AG10803 (cell line): ENCODE results near the gene ACBD6.

Experiments used
- DNase-seq: peaks from one replicate; pipeline ENCODE4 v3.0.0; 2010; ENCODE audit warnings: low read depth
- H3K4me3 ChIP-seq: 2 replicates; pipeline ENCODE4 v1.5.1; 2011; ENCODE audit warnings: mild to moderate bottlenecking, low read length, control low read depth
- CTCF ChIP-seq: conservative IDR thresholded peaks from 2 replicates; pipeline ENCODE4 v1.5.1; 2011; ENCODE audit warnings: mild to moderate bottlenecking, low read length, control low read depth, inconsistent platforms

ACBD6 gene

GRCh38 chr1:180261030-180261429 is 241.3 kb downstream of the ACBD6 start:
- H3K4me3 ChIP-seq: no peak overlapping the region
- no peak for TF ChIP-seq CTCF
- no peak for DNase-seq

GRCh38 chr1:180260541-180260940 is 241.8 kb downstream of the ACBD6 start:
- no peak for TF ChIP-seq CTCF
- H3K4me3 ChIP-seq: no peak overlapping the region
- no peak for DNase-seq

GRCh38 chr1:180259431-180260338 is 242.7 kb downstream of the ACBD6 start:
- TF ChIP-seq CTCF: no peak
- DNase-seq: no peak
- H3K4me3 ChIP-seq: no peak overlapping the region

GRCh38 chr1:180258935-180259334 is 243.4 kb downstream of the ACBD6 start:
- TF ChIP-seq CTCF: no peak
- no peak overlapping the region for H3K4me3 ChIP-seq
- DNase-seq: no peak

DNA sequence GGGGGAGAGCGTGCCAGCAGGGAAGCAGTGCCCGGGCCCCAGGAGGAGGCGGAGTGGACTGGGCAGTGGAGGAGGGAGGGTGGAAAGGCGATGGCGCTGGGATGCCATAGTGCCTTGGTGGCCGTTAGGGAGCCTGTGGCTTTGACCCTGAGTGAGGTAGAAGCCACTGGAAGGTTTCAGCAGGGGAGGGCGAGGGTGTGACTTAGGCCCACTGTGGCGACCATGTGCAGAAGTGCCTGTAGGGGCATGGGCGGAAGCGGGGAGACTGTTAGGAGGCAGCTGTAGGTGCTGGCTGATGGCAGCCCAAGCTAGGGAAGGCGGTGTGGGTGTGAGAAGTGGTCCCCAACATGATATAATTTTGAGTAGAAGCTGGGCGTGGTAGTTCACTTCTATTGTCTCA is 244.1 kb downstream of the ACBD6 start:
- no peak for TF ChIP-seq CTCF
- DNase-seq: no peak

GRCh38 chr1:180257486-180257885 is 244.9 kb downstream of the ACBD6 start:
- no peak overlapping the region for H3K4me3 ChIP-seq
- no peak for DNase-seq
- TF ChIP-seq CTCF: no peak

More for the DNA sequence above, 244.1 kb downstream of the ACBD6 start:
- H3K4me3 ChIP-seq: no peak overlapping the region

GRCh38 chr1:180257028-180257386 is 245.4 kb downstream of the ACBD6 start:
- H3K4me3 ChIP-seq: no peak overlapping the region
- no peak for DNase-seq
- TF ChIP-seq CTCF: no peak
